Muscle of leg (tissue), 11 donors: Measurements from ENCODE around the gene COL27A1. TPM values are rescaled to one million over a fixed set of nuclear protein-coding genes. Genes with fewer than 3 reads are reported as not detected.

Experiments used
- DNase-seq: peaks from one replicate; pipeline ENCODE4 v3.0.0; 2013
- H3K27ac ChIP-seq: one replicate; pipeline ENCODE4 v1.5.1; 2013; ENCODE audit warnings: mild to moderate bottlenecking, low read length, control low read depth
- H3K27me3 ChIP-seq: one replicate; pipeline ENCODE4 v1.6.1; 2013; ENCODE audit warnings: low read length; ENCODE audit not compliant: control insufficient read depth, insufficient read depth
- H3K36me3 ChIP-seq: one replicate; pipeline ENCODE4 v1.6.1; 2013; ENCODE audit warnings: low read length; ENCODE audit not compliant: control insufficient read depth, insufficient read depth
- H3K4me1 ChIP-seq: one replicate; pipeline ENCODE4 v1.6.1; 2013; ENCODE audit warnings: low read length; ENCODE audit not compliant: control insufficient read depth, insufficient read depth
- H3K4me3 ChIP-seq: one replicate; pipeline ENCODE4 v1.5.1; 2013; ENCODE audit warnings: low read length, control low read depth
- H3K9me3 ChIP-seq: replicated peaks from 2 replicates; pipeline ENCODE4 v1.6.1; 2013; ENCODE audit warnings: low read depth, low read length; ENCODE audit not compliant: control insufficient read depth
- WGBS: methylation state at CpG from one replicate; pipeline ENCODE4 v1.1.5; 2013; ENCODE audit warnings: missing lambda C conversion rate; ENCODE audit not compliant: insufficient coverage; 5-methylcytosine and 5-hydroxymethylcytosine counted together
- polyA plus RNA-seq, 8 donors: library from polyadenylated mRNA; unstranded; fragments of 120-200 nt; gene quantifications; one replicate each; pipeline versions ENCODE4 v1.2.1 to v1.2.3, GENCODE V29; 2013; ENCODE audit warnings: inconsistent platforms in 1 of 8, low replicate concordance in 1 of 8; ENCODE audit not compliant: insufficient read length in 8 of 8, insufficient read depth in 1 of 8
- total RNA-seq: library from RNA; stranded (reverse); fragments of 120-200 nt; gene quantifications from one replicate; pipeline ENCODE4 v1.2.4, GENCODE V29; 2013

The COL27A1 gene
- total and polyA plus RNA-seq, 9 donors = 22.1 to 41.3 (median 33.9) TPM

GRCh38 chr9:114259798-114260523 lies 104.6 kb downstream of the COL27A1 start:
- Histone ChIP-seq H3K27me3 (peaks cover 3% of the 10 kb centered on the region), H3K4me3 (no peak overlapping the region), H3K36me3 (peaks cover 35% of the 10 kb centered on the region), H3K4me1 (peaks cover 50% of the 10 kb centered on the region), H3K27ac (no peak overlapping the region), H3K9me3 (no peaks in the 10 kb centered on the region)
- peak; percentile 54 for DNase-seq
- WGBS = 54% methylated on average over 13 of the region's 15 CpGs

- DNase-seq = no peak
- H3K27me3 ChIP-seq = peaks cover 3% of the 10 kb centered on the region
- H3K9me3 ChIP-seq = no peaks in the 10 kb centered on the region
- whole genome bisulfite sequencing = 70% methylated on average over 9 of the region's 10 CpGs
- no peak overlapping the region for H3K4me3 ChIP-seq
- peaks cover 52% of the 10 kb centered on the region for H3K4me1 ChIP-seq
- H3K36me3 ChIP-seq = peaks cover 40% of the 10 kb centered on the region
- no peak overlapping the region for H3K27ac ChIP-seq
Observed at GRCh38 chr9:114261026-114261425, 105.7 kb downstream of the COL27A1 start.

- DNase-seq = no peak
- 75% methylated on average over 8 of the region's 9 CpGs for WGBS
Observed at GRCh38 chr9:114261987-114262386, 106.7 kb downstream of the COL27A1 start.

GRCh38 chr9:114263853-114264510 lies 108.6 kb downstream of the COL27A1 start:
- peak; percentile 57 for DNase-seq
- Histone ChIP-seq H3K9me3 (no peaks in the 10 kb centered on the region), H3K4me1 (peaks cover 40% of the 10 kb centered on the region), H3K36me3 (peaks cover 47% of the 10 kb centered on the region), H3K4me3 (no peak overlapping the region), H3K27me3 (peaks cover 3% of the 10 kb centered on the region), H3K27ac (no peak overlapping the region)
- 50% methylated on average over 18 of the region's 21 CpGs for WGBS

More at GRCh38 chr9:114261987-114262386, 106.7 kb downstream of the COL27A1 start:
- Histone ChIP-seq H3K4me1 (peaks cover 45% of the 10 kb centered on the region), H3K27ac (no peak overlapping the region), H3K27me3 (peaks cover 3% of the 10 kb centered on the region), H3K9me3 (no peaks in the 10 kb centered on the region), H3K36me3 (peaks cover 45% of the 10 kb centered on the region), H3K4me3 (no peak overlapping the region)

GRCh38 chr9:114264806-114265550 lies 109.6 kb downstream of the COL27A1 start:
- peaks cover 31% of the 10 kb centered on the region for H3K4me1 ChIP-seq

GRCh38 chr9:114266969-114267368 lies 111.6 kb downstream of the COL27A1 start:
- H3K4me1 ChIP-seq = peaks cover 25% of the 10 kb centered on the region
- no peak overlapping the region for H3K4me3 ChIP-seq
- H3K9me3 ChIP-seq = no peaks in the 10 kb centered on the region
- peaks cover 33% of the 10 kb centered on the region for H3K36me3 ChIP-seq
- no peaks in the 10 kb centered on the region for H3K27me3 ChIP-seq
- no peak for DNase-seq
- 100% methylated on average over 1 of the region's 6 CpGs for WGBS
- no peak overlapping the region for H3K27ac ChIP-seq

More at GRCh38 chr9:114264806-114265550, 109.6 kb downstream of the COL27A1 start:
- no peak overlapping the region for H3K4me3 ChIP-seq
- DNase-seq = no peak
- H3K36me3 ChIP-seq = peaks cover 42% of the 10 kb centered on the region
- H3K9me3 ChIP-seq = no peaks in the 10 kb centered on the region
- WGBS = 54% methylated on average over 4 of the region's 15 CpGs
- H3K27ac ChIP-seq = no peak overlapping the region
- peaks cover 3% of the 10 kb centered on the region for H3K27me3 ChIP-seq

GRCh38 chr9:114269023-114269422 lies 113.7 kb downstream of the COL27A1 start:
- WGBS = no CpG with 5 or more reads among the region's 9 CpGs
- Histone ChIP-seq H3K36me3 (peaks cover 30% of the 10 kb centered on the region), H3K4me3 (no peak overlapping the region), H3K4me1 (peaks cover 29% of the 10 kb centered on the region), H3K27me3 (no peaks in the 10 kb centered on the region), H3K27ac (no peak overlapping the region), H3K9me3 (no peaks in the 10 kb centered on the region)
- no peak for DNase-seq

- no peak overlapping the region for H3K4me3 ChIP-seq
- H3K4me1 ChIP-seq = peaks cover 18% of the 10 kb centered on the region
- peaks cover 32% of the 10 kb centered on the region for H3K36me3 ChIP-seq
- no peaks in the 10 kb centered on the region for H3K9me3 ChIP-seq
- H3K27me3 ChIP-seq = peaks cover 2% of the 10 kb centered on the region
- WGBS = 86% methylated on average over 4 of the region's 8 CpGs
- no peak overlapping the region for H3K27ac ChIP-seq
- DNase-seq = no peak
Observed at GRCh38 chr9:114270120-114270975, 115.0 kb downstream of the COL27A1 start.

GRCh38 chr9:114271556-114272510 lies 116.5 kb downstream of the COL27A1 start:
- Histone ChIP-seq H3K4me1 (peaks cover 30% of the 10 kb centered on the region), H3K36me3 (peaks cover 29% of the 10 kb centered on the region), H3K27me3 (peaks cover 2% of the 10 kb centered on the region), H3K27ac (no peak overlapping the region), H3K4me3 (no peak overlapping the region), H3K9me3 (no peaks in the 10 kb centered on the region)
- 63% methylated on average over 17 of the region's 18 CpGs for WGBS
- DNase-seq = peak; percentile 75
